IMR-90 (cell line): Measurements from ENCODE around the gene GLIS1.
"Not testable (repeated sequence)": the region's sequence is repeated elsewhere in the genome, so short reads cannot be mapped to it uniquely, and the experiment has no call there.

Experiments
- BHLHE40 ChIP-seq: fragments of 150-350 bp; IDR thresholded peaks from 2 replicates; pipeline ENCODE4 v1.6.1; 2016; ENCODE audit warnings: mild to moderate bottlenecking, low read depth, low read length
- CEBPB ChIP-seq: IDR thresholded peaks from 2 replicates; pipeline ENCODE4 v1.6.1; 2012; ENCODE audit warnings: low read depth, low read length, improper control_type of control experiment
- CHD1 ChIP-seq: IDR thresholded peaks from 2 replicates; pipeline ENCODE4 v1.6.1; 2012; ENCODE audit warnings: low read depth, low read length, improper control_type of control experiment
- CTCF ChIP-seq: conservative IDR thresholded peaks from 2 replicates; pipeline ENCODE4 v1.5.1; 2012; ENCODE audit warnings: mild to moderate bottlenecking, low read depth, low read length, improper control_type of control experiment
- ELK1 ChIP-seq: fragments of 150-350 bp; IDR thresholded peaks from 2 replicates; pipeline ENCODE4 v1.6.1; 2016; ENCODE audit warnings: low read depth, mild to moderate bottlenecking, low read length, moderate library complexity, borderline replicate concordance
- FOS ChIP-seq: fragments of 150-350 bp; IDR thresholded peaks from 2 replicates; pipeline ENCODE4 v1.6.1; 2016; ENCODE audit warnings: low read depth, low read length
- MAFK ChIP-seq: IDR thresholded peaks from 2 replicates; pipeline ENCODE4 v1.6.1; 2012; ENCODE audit warnings: low read depth, low read length, improper control_type of control experiment
- MXI1 ChIP-seq: IDR thresholded peaks from 2 replicates; pipeline ENCODE4 v1.6.1; 2012; ENCODE audit warnings: low read depth, mild to moderate bottlenecking, low read length, moderate library complexity, borderline replicate concordance
- POLR2A ChIP-seq: IDR thresholded peaks from 2 replicates; pipeline ENCODE4 v1.6.1; 2012; ENCODE audit warnings: mild to moderate bottlenecking, low read depth, low read length
- RAD21 ChIP-seq: IDR thresholded peaks from 2 replicates; pipeline ENCODE4 v1.6.1; 2012; ENCODE audit warnings: low read length, improper control_type of control experiment
- RFX5 ChIP-seq: IDR thresholded peaks from 2 replicates; pipeline ENCODE4 v1.8.0; 2012; ENCODE audit warnings: low read depth, mild to moderate bottlenecking, low read length, moderate library complexity
- SMC3 ChIP-seq: fragments of 150-350 bp; IDR thresholded peaks from 2 replicates; pipeline ENCODE4 v1.6.1; 2016; ENCODE audit warnings: low read depth, mild to moderate bottlenecking, antibody characterized with exemption, low read length, moderate library complexity
- USF2 ChIP-seq: fragments of 150-350 bp; IDR thresholded peaks from 2 replicates; pipeline ENCODE4 v1.6.1; 2017; ENCODE audit warnings: mild to moderate bottlenecking, antibody characterized with exemption, low read length, low read depth

- TF ChIP-seq CTCF, CEBPB, RFX5, POLR2A, BHLHE40, MXI1, FOS, MAFK, USF2, RAD21, CHD1, SMC3, ELK1: not testable (repeated sequence)
These were observed 91.0 kb downstream of the GLIS1 start for GRCh38 chr1:53647915-53648314.
